GM21737 (cell line): Measurements from ENCODE around the gene ACVR1.

Source experiments
- ATAC-seq: cut with Tn5 transposase; IDR thresholded peaks from one replicate; pipeline ENCODE4 v1.9.1; 2021; ENCODE audit warnings: mild to moderate bottlenecking, moderate library complexity; ENCODE audit not compliant: unreplicated experiment

Gene ACVR1

DNA sequence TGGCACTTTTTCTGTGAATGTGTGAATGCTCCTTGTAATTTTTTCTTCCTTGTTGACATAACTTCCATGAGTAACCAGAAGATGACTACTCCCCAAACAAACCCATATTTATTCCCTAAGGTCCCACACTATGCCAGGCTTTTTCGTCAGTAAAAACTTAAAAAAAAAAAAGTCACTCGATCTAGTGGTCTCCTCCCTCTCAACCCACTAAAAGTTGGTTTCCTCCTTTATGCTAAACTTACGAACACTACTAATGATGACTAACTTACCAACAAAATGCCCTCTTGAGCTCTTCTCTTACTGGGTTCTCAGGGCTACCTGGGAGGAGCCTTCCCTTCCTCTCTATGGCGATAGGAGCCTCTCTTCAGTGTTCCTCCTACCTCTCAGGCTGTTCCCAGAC lies 18.2 kb downstream of the ACVR1 start:
- ATAC-seq, result no peak

DNA sequence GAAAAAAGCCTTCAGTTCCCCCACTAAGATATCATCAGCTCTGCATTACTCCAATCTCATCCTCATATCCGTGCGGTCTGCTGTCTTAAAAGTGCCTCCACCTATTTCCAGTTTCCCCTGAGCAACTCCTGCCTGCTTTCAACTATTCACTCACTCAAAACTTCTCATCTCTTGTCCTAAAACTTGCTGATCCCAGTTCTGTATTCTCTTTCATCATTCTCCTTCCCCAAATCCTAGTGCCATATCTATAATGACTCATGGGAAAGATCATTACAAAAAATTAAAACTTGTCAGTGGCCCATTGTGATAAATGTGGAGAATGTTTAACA lies 20.0 kb downstream of the ACVR1 start:
- no peak for ATAC-seq

DNA sequence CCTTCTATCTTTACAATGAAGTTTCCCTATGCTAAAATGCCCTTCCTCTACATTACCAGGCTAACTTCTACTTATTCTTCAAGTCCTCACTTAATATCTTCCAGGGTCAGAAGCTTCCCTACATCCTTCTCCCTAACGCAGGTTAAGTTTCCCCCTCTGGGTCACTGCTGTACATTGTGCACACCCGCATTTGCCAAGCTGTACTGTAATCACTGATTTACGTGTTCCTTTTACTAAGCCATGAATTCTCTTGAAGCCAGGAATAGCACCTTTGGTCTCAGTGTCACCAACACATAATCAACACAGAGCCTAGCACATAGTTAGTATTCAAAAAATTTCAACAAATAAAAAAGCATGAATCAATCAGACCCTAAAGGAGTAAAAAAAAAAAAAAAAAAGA lies 22.3 kb downstream of the ACVR1 start:
- ATAC-seq, result no peak

DNA sequence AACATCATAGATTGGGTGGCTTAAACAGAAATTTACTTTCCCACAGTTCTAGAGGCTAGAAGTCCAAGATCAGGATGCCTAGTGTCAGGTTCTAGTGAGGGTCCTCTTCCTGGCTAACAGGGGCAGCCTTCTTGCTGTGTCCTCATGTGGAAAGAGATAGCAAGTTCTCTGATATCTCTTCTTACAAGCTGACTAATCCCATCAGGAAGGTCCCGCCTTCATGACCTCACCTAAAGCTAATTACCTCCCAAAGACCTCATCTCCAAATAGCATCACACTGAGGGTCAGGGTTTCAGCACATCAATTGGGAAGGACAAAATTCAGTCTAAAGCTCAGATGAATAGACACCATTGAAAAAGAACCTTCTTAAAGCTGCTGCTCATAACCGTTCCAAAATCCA lies 22.9 kb downstream of the ACVR1 start:
- no peak for ATAC-seq

DNA sequence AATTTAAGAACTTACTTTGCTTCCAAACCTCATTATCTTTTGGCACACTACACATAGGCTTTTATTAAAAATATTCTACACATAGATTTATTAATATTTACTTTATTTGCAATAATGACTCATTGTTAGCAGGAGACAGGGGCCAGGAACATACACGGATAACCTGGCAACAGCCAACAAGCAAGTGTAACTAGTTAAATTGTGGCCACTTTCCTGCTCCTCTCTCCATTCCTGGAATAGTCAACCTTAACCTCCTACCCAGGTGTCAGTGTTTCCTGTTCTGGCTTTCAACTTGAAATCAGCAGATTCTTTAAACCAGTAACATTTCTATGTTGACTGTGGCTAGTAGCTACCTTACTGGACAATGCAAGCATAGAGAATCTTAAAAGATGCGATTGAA lies 26.5 kb downstream of the ACVR1 start:
- no peak for ATAC-seq

DNA sequence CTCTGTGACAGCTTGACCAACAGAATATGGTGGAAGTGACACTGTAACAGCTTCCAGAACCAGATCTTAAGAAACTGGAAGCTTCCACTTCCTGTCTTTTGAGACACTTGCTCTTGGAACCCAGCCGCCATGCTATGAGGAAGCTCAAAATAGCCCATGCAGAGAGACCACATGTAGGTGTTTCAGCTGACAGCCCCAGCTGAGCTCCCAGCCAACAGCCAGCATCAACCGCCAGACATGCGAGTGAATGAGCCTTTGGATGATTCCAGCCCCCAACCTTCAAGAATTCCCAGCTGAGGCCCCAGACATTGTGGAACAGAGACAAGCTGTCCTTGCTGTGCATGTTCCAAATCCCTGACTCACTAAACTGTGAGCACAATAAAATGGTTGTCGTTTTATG lies 27.9 kb downstream of the ACVR1 start:
- no peak for ATAC-seq

DNA sequence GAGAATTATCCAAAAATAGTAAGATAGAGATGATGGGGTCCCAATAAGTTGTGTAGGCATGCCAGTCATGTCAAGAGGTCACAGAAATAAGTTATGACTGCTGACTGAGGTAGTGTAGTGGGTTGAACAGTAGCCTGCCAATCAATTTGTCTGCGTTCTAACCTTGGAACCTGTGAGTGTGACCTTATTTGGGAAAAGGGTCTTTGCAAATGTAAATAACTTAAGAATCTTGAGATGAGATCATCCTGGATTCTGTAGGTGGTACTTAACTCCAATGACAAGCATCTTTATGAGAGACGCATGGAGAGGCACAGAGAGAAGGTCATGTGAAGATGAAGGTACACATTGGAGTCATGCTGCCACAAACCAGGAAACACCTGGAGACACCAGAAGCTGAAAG lies 31.0 kb downstream of the ACVR1 start:
- no peak for ATAC-seq

DNA sequence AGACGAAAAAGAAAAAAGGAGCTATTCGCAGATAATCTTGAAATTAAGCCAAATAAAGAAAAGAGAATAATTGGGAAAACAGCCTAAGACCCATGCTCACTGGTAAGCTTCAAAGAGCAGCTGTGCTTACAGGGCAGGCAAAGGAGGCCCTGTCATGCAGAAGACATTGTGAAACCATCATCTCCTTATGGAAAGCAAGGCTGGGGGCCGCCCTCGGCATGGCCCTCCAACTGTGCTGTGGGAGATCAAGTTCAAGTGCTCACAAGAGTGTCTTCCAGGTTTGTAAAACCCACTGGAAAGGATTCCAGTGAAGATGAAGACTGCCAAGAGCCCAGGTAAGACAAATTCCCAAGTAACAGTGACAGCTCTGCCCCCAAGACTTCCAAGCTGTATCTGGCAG lies 32.2 kb downstream of the ACVR1 start:
- ATAC-seq, result no peak

DNA sequence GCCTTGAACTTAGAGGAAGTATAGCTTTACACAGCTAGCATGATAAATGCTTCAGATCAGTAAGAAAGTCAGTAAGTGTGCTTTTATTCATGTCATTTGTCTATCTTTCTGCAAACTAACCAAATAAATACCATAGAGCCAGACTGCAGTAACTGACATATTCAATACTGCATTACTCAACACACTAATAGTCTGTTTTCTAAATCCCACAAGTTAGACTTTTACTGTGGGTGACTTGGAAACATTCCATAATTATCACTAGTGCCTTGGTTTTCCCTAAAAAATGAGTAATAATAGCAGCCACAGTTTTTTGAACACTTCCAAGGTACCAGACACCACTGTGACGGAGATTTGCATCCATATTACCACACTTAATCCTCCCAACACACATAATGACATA lies 33.0 kb downstream of the ACVR1 start:
- ATAC-seq, result no peak

DNA sequence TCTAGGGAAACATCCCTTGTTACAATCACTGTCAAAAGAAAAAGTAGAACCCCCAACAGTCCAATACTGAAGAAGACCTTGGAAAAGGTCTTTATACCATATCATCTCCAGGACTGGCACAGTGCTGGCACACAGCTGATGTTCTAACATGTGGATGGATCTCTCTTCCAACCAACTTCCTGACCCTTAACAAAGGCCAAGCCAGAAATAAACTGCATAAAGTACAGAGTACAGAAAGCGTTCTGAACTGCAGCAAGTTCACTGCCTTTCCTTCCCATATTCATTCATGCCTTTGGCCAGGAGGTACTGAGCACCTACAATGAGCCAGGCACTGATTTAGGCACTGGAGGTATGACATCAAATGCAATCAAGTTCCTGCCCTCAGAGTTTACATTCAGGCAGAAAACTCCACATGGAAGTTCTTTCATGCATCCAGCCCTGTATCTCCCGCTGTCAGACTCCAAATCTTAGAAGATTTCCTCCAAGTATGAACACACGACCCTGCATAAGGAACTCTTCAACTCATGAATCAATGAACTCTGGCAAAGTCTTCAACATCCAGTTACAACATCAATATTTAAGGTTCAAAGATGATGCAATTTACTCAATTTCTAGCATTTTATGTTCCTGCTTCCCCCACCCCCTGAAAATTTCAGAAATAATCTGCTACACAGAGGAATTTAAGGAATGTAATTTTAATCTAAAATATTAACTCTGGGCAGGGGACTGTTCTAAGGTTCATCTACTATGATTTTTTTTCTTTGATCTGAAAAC lies 33.8 kb downstream of the ACVR1 start:
- no peak for ATAC-seq

DNA sequence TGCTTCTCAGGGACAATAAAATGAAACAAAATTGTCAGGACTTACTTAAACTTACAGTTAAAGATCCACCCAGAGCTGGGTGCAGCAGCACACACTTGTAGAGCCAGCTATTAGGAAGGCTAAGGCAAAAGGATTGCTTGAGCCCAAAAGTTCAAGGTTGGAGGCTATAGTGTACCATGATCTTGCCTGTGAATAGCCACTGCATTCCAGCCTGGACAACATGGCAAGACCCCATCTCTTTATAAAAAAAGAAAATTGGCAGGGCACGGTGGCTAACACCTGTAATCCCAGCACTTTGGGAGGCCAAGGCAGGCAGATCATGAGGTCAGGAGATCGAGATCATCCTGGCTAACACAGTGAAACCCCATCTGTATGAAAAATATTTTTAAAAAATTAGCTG lies 34.6 kb downstream of the ACVR1 start:
- no peak for ATAC-seq

DNA sequence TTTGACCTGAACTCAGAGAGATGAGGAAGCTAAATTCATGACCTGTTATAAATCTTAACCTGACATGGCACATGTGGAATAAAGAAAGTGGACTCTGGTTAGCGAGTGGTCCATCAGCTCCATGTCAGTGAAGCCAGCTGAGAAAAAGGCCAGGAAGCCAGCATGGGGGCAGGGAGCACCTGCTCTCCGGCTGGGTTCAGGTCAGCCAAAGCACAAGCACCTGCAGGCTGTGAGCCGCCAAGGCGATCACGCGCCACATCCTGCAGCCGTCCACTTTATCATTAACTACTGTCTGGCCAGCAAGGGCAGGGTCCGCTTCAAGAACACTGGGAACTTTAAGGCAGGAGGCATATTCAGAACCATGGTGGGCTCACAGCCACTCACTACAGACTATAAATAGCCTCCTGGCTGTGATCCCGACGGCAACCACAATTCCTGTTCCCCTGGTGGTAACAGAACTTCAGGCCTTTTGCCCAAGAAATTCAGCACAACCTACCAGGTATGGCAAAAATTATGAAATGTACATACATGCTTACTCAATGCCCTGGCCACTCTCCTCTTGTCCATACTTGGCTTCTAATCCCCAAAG lies 35.5 kb downstream of the ACVR1 start:
- ATAC-seq, result no peak

DNA sequence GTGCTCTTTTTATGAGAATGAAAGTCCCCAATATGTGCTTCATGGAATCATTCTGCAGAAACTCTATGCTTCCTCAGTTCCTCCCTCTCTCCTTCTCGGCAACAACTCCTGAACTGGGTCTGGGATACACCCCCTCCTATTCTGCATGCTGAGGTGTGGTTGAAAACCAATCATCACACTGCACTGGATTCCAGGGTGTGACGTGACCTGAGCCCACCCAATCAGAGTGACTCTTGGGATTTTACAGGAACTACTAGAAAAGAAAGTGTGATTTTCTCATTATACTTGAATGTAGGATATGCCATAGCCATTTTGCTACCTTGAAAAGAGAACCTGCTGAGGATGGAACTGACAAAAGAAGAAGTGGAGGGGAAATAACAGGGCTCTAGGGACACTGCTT lies 36.3 kb downstream of the ACVR1 start:
- ATAC-seq, result no peak

DNA sequence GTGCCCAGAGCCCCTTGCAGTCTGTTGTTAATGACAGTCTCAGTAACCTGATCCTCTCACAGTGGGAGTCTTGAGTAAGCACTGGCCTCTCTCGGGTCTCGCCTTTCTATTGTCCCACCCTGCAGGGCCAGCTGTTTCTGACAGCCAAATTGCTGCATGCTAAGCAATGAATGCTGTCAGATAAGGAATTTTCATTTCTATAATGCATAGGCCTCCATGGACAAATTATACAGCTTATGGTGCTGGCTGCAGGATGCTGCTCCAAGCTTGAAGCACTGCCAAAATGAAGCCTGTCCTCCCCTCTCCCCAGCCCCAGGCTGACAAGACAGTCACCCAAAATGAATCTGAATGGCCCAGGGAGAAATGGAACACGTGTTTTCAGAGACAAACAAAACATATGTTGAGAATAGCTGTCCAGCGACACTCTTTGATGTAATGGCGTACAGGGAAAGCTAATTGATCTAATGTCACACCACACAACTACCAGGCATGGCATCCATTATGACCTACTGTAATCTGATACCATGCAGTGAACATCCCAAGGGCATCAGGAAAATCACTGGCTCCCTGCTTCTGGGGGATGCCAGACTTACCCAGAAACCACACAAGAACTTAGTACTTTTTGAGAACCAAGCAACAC lies 36.8 kb downstream of the ACVR1 start:
- ATAC-seq, result no peak

DNA sequence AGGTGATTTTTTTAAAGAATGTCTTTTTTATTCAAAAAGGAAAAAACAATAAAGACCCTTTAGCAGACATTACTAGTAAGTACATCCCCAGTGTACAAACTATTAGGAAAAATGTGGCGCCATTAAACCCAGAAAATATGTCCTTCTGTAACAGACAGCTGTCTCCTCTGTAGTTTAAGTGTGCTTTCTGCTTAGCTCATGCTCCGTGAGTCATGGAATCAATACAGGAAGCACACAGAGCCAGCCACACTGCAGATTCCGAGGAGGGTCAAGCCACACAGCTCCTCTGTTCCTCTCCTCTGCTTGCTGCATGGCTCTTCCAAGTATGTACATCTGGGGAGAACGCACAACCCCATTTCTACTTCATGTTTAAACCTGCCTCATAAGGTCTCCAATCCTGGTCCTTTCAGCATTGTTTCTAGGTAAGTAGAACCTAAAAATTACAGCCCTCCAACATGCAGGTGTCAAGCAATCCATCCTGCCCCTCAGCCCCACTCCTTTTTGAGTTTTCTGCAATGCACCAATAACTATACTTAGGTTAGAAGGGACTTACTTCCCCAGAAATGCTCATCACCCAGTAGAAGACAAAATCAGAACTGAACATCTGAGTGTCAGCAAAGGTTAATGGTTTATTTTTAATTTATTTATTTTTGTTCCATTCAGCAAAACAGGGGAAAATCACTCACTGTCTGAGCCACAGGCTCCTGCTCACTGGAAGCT lies 37.5 kb downstream of the ACVR1 start:
- ATAC-seq, result no peak

DNA sequence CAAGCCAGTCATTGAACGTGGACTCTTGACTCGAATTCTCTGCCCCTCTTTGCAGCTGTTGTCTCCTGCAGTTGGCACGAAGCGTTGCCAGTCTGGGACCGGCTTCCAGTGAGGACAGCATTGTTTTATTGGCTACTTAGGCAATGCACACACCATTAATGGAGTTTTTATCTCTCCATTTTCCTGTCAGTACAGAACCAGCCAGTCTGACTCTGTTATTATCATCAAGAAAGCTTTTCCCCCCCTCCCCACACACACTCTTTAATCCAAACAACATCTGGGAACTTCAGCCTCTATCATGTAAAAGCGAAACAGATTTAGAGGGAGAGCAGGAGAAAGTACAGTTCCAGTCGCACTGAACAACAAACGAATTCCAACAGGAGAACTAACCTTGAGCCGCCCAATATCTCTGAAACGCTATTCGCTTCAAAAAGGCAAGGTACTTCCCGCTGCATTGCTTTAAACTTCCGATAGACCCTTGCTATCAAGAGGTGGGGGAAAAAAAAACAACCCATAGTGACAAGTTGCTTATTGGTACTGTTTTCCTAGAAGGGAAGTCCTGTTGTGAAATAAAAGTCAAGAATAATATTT lies 38.2 kb downstream of the ACVR1 start:
- no peak for ATAC-seq

DNA sequence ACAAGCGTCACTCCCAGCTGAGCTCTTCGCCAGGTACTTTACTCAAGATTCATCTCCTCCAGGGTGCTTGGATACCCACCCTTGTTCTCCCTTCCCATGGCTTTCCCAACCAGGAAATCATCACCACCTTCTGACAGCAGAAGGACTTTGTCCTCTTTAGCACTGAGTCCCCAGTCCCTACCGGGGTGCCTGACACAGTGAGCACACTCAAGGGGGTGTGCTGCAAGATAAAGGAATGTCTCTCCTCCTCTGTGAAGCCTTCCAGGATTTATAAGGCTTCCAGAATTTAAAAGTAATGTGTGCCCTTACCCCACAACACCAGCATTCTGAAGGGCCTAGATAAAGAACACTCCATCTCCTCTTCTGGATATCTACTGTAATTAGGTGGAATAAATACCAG lies 39.6 kb downstream of the ACVR1 start:
- ATAC-seq, result no peak

DNA sequence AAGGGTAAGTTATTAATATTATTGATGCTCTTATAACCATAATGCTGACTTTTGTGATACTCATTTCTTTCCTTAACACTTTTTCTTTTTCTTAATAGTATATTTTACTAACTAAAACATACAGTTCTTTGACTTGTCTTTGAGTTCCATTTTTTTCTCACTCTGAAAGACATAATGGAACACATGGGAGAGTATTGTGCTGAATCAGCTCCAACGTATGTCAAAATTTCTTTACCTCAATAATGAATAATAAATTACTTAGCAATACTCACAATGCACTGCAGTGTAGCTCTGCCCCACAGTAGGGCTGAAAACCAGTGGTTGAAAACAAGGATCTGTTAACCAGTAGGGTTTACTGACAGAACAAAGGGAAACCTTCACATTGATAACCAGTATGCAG lies 40.7 kb downstream of the ACVR1 start:
- no peak for ATAC-seq

DNA sequence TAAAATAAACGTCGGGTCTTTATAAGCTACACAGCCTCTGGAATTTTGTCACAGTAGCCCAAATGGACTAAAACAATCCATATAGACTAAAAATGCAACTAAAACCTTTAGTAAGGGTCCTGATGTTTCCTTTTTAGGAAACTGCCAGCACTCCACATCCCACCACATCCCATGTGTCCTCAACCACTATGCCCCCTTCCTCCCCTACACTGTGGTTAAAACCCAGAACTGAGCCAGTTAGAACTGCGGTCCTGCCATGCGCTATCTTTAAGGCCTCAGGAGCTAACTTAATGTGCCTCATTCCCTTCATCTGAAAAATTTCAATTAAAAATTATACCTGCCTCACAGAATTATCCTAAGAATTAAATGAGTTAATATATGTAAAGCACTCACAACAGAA lies 41.1 kb downstream of the ACVR1 start:
- no peak for ATAC-seq

DNA sequence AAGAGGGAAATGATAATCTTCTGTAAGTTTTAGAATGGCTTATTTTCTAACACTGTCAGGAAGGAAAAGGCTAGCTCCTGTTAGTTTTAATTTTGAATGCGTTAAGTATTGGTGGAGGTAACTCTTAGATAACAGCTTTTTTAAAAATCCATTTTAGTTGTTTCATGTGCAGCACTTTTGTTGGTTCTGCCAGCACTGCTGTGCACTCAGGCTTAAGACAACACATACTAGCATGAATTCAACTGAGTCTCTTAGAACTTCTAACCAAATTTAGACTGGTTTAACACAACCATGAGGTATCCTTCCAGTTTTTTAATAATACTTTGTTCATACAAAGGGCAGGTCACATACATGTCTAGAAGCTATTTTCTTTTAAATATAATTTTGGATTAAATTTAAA lies 42.4 kb downstream of the ACVR1 start:
- ATAC-seq, result no peak

DNA sequence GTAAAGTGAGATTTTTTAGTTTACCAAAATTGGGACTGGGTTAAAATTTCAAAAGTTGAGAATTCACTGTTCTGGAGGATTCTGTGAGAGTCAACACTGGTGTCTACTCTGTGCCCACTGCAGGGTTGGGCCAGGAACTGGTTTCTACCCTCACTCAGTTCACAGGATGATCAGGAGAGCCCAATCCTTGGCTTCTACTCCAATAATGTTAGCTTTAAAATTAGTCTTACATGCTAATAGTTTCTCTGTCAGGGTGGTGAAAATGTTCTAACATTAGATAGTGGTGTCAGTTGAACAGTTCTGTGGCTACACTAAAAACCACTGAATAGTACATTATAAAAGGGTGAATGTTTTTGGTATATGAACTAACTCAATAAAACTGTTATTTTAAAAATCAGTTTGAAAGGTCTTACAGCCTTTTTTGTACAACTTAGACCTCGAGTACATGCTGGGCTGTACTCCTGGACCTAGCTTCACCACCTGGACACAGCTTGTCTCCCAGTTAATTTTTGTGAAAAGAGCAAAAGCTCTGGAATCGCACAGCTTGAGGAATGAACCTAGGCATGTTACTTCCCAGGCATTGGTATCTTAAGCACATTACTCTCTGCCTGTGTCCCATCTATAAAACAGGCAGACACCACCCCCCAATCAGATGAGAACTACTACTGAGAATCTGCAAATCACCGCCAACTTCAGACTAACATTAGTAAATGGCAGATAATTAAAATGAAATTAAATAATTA lies 44.4 kb downstream of the ACVR1 start:
- no peak for ATAC-seq
